ENCODE data around the gene TEKT1.
"Not testable (repeated sequence)": the region's sequence is repeated elsewhere in the genome, so short reads cannot be mapped to it uniquely, and the experiment has no call there.

Gene TEKT1

DNA sequence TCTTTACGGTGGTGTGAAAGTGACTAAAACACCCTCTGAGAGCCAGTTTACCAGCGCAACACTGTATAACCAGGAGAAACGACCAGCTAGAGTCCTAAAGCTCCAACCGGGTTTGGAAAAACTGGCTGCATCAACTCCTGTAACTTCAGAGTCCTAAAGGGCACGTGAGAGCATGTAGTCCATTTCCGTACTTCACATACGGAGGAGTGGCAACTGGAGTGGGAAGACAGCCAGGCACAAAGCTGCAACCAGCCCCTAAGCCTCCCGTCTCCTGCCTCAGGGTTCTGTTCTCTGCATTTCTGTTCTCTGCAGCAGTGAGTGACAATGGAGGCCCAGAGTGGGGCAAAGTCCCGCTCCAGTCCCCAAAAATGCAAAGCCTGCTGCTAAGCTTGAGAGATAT lies 19.2 kb downstream of the TEKT1 start:
- DNase-seq = no peak

GRCh38 chr17:6811510-6811909 lies 20.0 kb downstream of the TEKT1 start:
- no peak for DNase-seq

- no peak for DNase-seq
These were observed 31.0 kb downstream of the TEKT1 start for GRCh38 chr17:6800422-6801027.

DNA sequence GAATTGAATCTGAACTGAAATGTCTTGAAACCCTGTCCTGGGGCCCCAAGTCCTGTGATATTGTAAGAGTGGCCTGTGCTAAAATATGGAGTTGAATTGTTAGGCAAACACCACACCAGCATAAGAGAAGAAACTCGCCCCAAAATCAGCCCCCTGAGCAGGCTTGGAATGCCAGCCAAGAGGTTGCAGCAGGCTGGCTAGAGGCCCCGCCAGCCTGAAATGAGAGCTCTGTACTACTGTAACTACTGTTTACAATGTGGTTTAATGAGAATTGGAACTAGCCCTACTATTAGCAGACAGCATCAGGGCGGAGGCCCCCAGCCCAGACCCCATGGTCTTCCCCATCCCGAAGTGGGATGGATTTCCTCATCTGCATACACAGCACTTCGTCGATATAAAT lies 31.8 kb downstream of the TEKT1 start:
- DNase-seq = no peak

GRCh38 chr17:6797718-6798351 lies 33.7 kb downstream of the TEKT1 start:
- no peak for DNase-seq

DNA sequence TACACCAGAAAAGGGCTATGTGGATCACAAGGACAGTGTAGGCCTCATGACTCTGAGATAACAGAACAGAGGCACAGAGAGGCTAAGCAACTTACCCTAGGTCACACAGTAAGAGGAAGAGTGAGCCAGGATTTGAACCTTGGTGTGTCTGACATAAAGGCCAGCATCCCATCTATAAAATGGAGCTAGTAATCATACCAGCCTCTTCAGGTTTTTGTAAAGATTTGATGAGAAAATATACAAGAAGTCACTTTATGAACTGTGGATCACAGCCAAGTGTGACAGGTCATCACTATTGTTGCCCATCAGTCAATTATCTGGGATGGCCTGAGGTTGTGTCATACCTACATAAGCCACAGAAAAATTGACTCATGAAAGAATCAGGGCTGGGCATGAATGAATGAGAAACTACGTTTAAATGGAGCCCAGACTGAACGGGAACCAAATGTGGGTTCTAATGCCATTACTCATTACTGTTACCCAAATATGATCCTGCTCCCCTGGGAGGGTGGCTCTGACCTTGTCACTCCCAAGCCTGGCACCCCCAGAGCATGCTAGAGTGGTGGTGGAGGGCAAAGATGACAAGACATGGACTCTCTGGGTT lies 34.5 kb downstream of the TEKT1 start:
- DNase-seq = peak; percentile 23

- DNase-seq = no peak
These were observed 35.3 kb downstream of the TEKT1 start for GRCh38 chr17:6796017-6796886.

DNA sequence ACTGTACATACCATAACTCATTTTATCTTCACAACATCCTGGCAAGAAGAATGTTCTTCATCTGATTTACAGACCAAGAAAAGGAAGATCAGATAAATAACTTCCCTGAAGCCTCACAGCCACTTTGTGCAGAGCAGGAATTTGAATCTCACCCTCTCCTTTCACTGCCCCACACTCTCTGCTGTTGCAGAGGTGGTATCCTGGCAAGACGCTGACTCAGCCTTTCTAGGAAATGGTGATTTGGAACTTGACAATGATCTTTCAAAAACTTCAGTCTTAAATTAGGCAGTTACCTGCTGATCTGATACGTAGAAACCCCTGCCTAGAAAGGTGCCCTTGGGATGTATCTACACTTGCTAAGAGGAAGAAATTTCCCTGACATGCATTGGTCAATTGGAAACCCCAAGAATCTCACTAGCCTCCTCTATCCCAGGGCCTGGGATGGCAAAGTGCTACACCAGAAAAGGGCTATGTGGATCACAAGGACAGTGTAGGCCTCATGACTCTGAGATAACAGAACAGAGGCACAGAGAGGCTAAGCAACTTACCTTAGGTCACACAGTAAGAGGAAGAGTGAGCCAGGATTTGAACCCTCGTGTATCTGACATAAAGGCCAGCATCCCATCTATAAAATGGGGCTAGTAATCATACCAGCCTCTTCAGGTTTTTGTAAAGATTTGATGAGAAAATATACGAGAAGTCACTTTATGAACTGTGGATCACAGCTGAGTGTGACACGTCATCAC lies 37.6 kb downstream of the TEKT1 start:
- no peak for DNase-seq

DNA sequence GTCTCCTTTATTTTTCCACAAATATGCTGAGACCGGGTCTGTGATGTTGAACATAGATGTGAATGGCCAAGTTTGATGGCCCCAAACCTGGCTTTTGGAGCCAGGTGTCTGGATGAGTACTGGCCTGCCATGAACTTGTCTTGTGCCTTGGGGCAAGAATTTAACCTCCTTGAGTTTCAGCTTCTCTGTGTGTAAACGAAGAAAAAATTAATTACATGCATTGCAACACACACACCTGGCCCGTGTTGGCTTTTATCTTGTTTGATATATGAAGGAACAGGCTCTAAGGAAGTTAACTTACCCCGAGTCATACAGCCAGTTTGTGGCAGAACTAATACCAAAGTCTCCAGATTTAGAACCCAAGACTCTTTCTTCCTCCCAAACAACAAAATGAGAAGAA lies 42.4 kb downstream of the TEKT1 start:
- no peak for DNase-seq

DNA sequence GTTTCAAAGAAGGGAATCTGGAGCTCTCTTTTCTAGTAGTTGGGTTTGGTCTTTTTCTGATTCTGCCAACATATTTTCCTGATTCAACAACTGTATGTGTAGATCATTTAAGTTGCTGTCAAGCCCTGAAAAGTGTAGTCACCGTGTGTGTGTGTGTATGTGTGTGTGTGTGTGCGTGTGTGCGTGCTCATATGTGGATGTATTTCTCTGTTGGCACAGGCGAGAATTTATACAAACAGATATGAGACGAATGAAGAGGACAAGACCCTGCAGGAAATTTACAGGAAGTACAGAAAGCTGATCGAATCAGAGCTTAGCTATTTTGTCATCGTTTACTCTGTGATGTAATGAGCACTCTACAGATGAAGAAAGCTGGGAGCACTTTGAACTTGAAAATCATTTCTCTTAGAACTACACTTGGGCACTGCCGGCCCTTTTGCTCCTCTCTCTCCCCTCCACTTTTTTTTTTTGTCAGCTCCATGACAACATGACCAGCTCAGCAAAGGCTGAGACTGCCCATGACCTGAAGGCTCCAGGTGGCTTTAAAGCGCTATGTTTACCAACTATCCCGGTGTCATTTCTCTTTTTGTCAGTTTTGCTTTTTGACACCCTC lies 44.3 kb downstream of the TEKT1 start:
- DNase-seq = no peak

DNA sequence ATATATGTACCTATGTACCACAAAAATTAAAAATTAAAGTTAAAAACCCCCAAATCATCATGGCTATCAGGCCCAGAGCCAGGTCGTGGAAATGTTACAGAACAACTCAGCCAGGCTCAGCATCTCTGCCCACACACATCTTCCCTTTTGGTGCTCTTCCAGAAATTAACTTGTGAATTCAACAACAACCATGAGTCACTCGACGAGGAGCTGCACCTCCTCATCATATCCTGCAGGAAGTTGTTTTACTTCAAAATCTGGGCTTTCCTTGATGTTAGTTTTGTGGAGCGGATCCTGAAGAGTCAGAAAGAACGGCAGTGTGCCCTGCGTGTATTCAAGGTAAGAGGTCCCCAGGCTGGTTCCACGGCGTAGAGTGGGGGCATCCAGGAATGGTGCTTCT lies 44.9 kb downstream of the TEKT1 start:
- DNase-seq = peak; percentile 74

DNA sequence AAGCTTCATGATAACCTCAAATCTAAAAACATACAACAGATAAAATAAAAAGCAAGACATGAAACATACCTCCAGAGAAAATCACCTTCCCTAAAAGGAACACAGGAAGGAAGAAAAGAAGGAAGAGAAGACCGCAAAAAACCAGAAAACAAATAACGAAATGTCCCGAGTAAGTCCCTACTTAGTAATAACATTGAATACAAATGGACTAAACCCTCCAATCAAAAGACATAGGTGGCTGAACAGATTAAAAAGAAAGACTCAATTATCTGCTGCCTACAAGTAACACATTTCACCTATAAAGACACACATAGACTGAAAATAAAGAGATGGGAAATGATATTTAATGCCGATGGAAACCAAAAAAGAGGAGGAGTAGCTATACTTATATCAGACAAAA lies 49.3 kb downstream of the TEKT1 start:
- DNase-seq = no peak

DNA sequence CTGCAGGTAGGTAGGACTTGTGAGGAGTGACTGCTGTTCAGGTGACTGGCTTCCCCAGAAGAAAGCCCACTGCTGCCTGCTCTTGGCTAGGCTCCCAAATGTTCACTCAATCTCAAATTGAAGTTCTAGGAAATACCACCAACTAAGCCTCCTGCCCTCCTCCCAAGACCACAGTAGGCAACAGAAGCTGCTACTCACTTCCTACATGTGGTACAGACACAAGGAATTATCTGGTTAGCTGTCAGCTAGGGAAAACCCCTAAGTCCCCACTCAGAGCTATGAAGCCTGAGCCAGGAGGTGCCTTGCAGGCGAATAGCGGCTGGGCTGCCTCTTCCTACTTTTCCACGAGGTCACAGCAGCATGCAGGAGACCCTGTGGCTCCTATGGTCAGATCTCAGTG lies 50.6 kb downstream of the TEKT1 start:
- DNase-seq = no peak

GRCh38 chr17:6780001-6780400 lies 51.5 kb downstream of the TEKT1 start:
- DNase-seq = no peak

- DNase-seq = no peak
These were observed 52.1 kb downstream of the TEKT1 start for GRCh38 chr17:6779411-6779810.

DNA sequence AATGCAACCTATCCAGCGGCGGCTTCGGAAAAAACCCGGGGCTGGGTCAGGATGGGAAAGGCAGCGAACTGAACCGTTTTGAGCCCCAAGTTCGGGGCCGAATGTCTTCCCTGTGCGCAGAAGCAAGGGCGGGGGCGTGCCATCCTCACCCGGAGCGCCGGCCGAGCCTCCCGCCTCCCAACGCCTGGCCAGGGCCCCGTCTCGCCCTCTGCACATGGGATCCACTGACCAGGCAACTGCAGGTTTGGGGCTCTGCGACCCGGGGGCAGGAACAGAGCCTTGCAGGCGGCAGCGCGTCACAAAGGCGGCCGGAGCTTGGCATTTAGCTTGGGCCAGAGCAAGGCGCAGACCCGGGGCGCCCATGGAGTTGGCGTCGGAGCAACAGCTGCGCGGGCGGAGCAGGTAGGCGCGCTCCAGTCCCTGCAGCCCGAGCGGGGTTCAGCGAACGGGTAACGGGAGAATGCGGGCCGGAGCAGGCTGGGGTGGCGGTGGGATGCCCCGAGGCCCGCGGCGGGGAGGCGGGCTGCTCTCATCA lies 55.6 kb downstream of the TEKT1 start, which contains the start of gene FBXO39:
Gene FBXO39, plus strand, starts transcription at position 345 of the 535 bp plus-strand sequence. CDS start 3,654 bp downstream, outside the sequence.
- DNase-seq = no peak

- not testable (repeated sequence) for DNase-seq
These were observed 56.6 kb downstream of the TEKT1 start for GRCh38 chr17:6774906-6775305.

DNA sequence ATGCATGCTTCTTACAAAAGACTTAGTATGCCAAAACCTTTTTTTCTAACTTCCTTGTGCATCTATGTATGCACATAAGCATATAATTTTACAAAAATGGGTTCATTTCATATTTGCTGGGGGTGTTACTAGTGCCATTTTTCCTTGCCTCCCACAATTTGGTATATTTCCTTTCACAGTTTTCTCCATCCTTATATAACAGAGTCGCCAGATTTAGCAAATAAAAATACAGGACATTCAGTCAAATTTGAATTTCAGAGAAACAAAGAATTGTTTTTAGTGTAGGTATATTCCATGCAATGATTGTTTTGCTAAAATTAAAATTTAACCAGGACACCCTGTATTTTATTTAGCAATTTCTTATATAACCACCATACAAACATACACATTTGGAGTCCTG lies 59.5 kb downstream of the TEKT1 start:
- DNase-seq = no peak

DNA sequence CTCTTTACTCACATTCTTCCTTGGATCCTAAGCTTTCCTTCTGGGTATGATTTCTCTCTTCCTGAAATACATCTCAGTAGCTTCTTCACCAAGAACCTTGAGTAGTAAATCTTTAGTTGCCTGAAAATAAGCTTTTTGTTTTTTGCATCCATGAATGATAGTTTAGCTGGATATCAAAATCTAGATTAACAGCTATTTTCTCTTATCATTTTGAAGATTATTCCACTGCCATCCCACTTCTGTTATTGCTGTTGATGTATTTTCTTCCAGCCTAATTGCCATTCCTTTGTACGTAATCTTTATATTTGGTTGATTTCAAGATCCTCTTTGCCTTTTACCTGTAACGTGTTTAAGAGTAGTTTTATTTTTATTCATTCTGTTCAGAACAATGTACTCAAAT lies 63.1 kb downstream of the TEKT1 start:
- no peak for DNase-seq

DNA sequence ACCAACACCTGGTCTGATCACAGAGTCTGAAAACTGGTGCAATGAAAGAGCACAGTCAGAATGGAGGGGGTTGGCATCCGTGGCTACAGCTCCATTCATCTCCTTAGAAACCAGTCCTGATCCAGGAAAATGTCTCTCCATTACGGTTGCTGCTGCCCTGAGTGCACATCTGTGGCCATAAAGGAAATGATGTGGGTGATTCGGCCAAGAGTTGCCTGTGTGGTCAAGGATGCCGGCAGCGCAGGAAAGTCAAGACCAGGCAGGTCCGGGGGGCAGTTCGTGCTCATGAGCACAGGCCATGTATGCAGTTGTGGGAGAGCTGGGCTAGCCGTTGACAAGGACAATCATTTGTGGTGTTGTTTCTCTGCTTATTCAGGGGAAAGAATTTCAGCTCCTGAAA lies 69.8 kb downstream of the TEKT1 start:
- no peak for DNase-seq

DNA sequence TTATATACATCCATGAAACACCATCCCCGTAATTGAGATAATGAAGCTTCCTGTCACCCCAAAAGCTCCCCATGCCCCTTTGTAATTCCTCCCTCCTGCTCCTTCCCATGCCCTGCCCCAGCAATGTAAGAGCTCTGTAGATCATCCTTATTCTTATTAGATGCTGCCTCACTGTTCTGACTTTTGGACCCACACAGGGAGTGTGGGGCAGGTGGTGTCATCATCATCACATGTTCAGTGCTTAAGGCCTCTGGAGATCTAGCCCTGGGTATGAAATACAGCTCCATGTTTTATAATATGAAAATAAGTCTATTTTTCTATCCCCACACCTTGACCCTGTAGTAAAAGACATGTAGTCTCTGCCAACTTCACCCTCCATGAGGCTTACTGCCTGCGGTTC lies 73.8 kb downstream of the TEKT1 start:
- DNase-seq = no peak

- no peak for DNase-seq
These were observed 75.0 kb downstream of the TEKT1 start for GRCh38 chr17:6756425-6757031.
